ENCODE measurements around the gene TAF1A.

TAF1A gene

GRCh38 chr1:222540598-222540995, 49.1 kb downstream of the TAF1A start:
- DNase-seq, result no peak
- in situ Hi-C loops (cut with HindIII; ENCODE audit: low pct_ligation_motif_present, low sequenced_read_pairs), result no loop called here
- Histone ChIP-seq H3K36me3 (replicated peaks) (no peaks in the 10 kb centered on the region), H3K27ac (no peak overlapping the region), H3K27me3 (replicated peaks) (no peaks in the 10 kb centered on the region), H3K4me3 (ENCODE audit: low read depth, low read length) (no peak overlapping the region)
- TF ChIP-seq CTCF (IDR thresholded peaks at IDR 0.05; ENCODE audit: low read depth, low read length, missing control alignments), result no peak

GRCh38 chr1:222539951-222540597, 49.7 kb downstream of the TAF1A start:
- DNase-seq, result no peak
- Histone ChIP-seq H3K4me3 (ENCODE audit: low read depth, low read length) (no peak overlapping the region), H3K36me3 (replicated peaks) (no peaks in the 10 kb centered on the region), H3K27me3 (replicated peaks) (no peaks in the 10 kb centered on the region), H3K27ac (no peak overlapping the region)
- in situ Hi-C loops (cut with HindIII; ENCODE audit: low pct_ligation_motif_present, low sequenced_read_pairs), result no loop called here
- TF ChIP-seq CTCF (IDR thresholded peaks at IDR 0.05; ENCODE audit: low read depth, low read length, missing control alignments), result no peak

GRCh38 chr1:222535455-222535854, 54.3 kb downstream of the TAF1A start:
- no peak overlapping the region for H3K27ac ChIP-seq
- TF ChIP-seq CTCF (IDR thresholded peaks at IDR 0.05; ENCODE audit: low read depth, low read length, missing control alignments), result no peak
- no peaks in the 10 kb centered on the region for H3K27me3 ChIP-seq (replicated peaks)
- no peaks in the 10 kb centered on the region for H3K36me3 ChIP-seq (replicated peaks)
- in situ Hi-C loops (cut with HindIII; ENCODE audit: low pct_ligation_motif_present, low sequenced_read_pairs), result no loop called here
- H3K4me3 ChIP-seq (ENCODE audit: low read depth, low read length), result no peak overlapping the region
- no peak for DNase-seq

GRCh38 chr1:222530852-222531251, 58.9 kb downstream of the TAF1A start:
- TF ChIP-seq CTCF (IDR thresholded peaks at IDR 0.05; ENCODE audit: low read depth, low read length, missing control alignments), result no peak
- in situ Hi-C loops (cut with HindIII; ENCODE audit: low pct_ligation_motif_present, low sequenced_read_pairs), result no loop called here
- no peak for DNase-seq
- Histone ChIP-seq H3K4me3 (ENCODE audit: low read depth, low read length) (no peak overlapping the region), H3K27ac (no peak overlapping the region), H3K27me3 (replicated peaks) (no peaks in the 10 kb centered on the region), H3K36me3 (replicated peaks) (no peaks in the 10 kb centered on the region)

- H3K27me3 ChIP-seq (replicated peaks), result no peaks in the 10 kb centered on the region
- no peak overlapping the region for H3K27ac ChIP-seq
- no peak for DNase-seq
- no peaks in the 10 kb centered on the region for H3K36me3 ChIP-seq (replicated peaks)
- TF ChIP-seq CTCF (IDR thresholded peaks at IDR 0.05; ENCODE audit: low read depth, low read length, missing control alignments), result no peak
- H3K4me3 ChIP-seq (ENCODE audit: low read depth, low read length), result no peak overlapping the region
- in situ Hi-C loops (cut with HindIII; ENCODE audit: low pct_ligation_motif_present, low sequenced_read_pairs), result no loop called here
These were observed 59.8 kb downstream of the TAF1A start for GRCh38 chr1:222529916-222530315.

- H3K36me3 ChIP-seq (replicated peaks), result no peaks in the 10 kb centered on the region
- H3K27me3 ChIP-seq (replicated peaks), result no peaks in the 10 kb centered on the region
- in situ Hi-C loops (cut with HindIII; ENCODE audit: low pct_ligation_motif_present, low sequenced_read_pairs), result no loop called here
- H3K27ac ChIP-seq, result no peak overlapping the region
- no peak for DNase-seq
- no peak for TF ChIP-seq CTCF (IDR thresholded peaks at IDR 0.05; ENCODE audit: low read depth, low read length, missing control alignments)
- H3K4me3 ChIP-seq (ENCODE audit: low read depth, low read length), result no peak overlapping the region
These were observed 60.6 kb downstream of the TAF1A start for GRCh38 chr1:222529181-222529580.

Data from brain microvascular endothelial cell (primary cell).